ENCODE measurements around the gene CPN2. TPM values are rescaled to one million over a fixed set of nuclear protein-coding genes. Genes with fewer than 3 reads are reported as not detected.

CPN2 gene
- total and polyA plus RNA-seq, 2 of the 13 experiments (the other 11 are each of a cell fraction or from before 2014, with no cell fraction given), result 26.7 to 27.7 TPM

- Histone ChIP-seq H3K9ac (ENCODE audit: insufficient read depth, low read depth, low read length) (no peak overlapping the region), H3K4me1 (ENCODE audit: insufficient read depth, low read length) (peaks cover 9% of the 10 kb centered on the region; the same call in 1 of the 2 replicates), H3K4me2 (ENCODE audit: low read depth, low read length) (no peak overlapping the region), H3K27ac (ENCODE audit: extremely low read length, insufficient read depth, low read length) (no peak overlapping the region), H3K36me3 (replicated peaks in 1 of 2; ENCODE audit: control insufficient read depth in 1 of 2, insufficient read depth in 2 of 2, low read length in 2 of 2) (no peaks in the 10 kb centered on the region), H3K9me3 (ENCODE audit: low read length) (no peaks in the 10 kb centered on the region), H2AFZ (ENCODE audit: low read length) (no peak overlapping the region), H3K4me3 (replicated peaks in 1 of 3; ENCODE audit: insufficient read depth in 1 of 3, low read depth in 2 of 3, low read length in 3 of 3) (no peak overlapping the region), H3K79me2 (ENCODE audit: insufficient read depth, low read length) (no peaks in the 10 kb centered on the region), H3K27me3 (ENCODE audit: control insufficient read depth in 1 of 2, insufficient read depth in 2 of 2, low read length in 2 of 2) (peaks cover 14 to 80% of the 10 kb centered on the region in 2 experiments), H4K20me1 (ENCODE audit: insufficient read depth, low read length) (no peaks in the 10 kb centered on the region)
- no peak for TF ChIP-seq XBP1 (CRISPR knock-in tag; IDR thresholded peaks at IDR 0.05)
- in situ Hi-C loops (cut with HindIII; ENCODE audit: extremely low pct_ligation_motif_present, low pct_unique_long_range_greater_than_20kb), result no loop called here
- no peak for FAIRE-seq
- BruUV-seq (replicated peaks), result no TSS peak
- CTCF ChIA-PET (ENCODE audit: low intra/inter-chr PET ratio, low total read pairs), result no interaction called here
- POLR2A ChIA-PET, result no interaction called here
- no peak for ATAC-seq
- intact Hi-C loops (cut with micrococcal nuclease; ENCODE audit: unreplicated experiment), result no loop called here
- DNase-seq (ENCODE audit: low spot score), result no peak
- WGBS (ENCODE audit: low lambda C conversion rate), result 60% methylated on average over 6 of the region's 9 CpGs
These were observed 31.7 kb upstream of the CPN2 start for GRCh38 chr3:194382892-194383223.

- Histone ChIP-seq H3K36me3 (replicated peaks in 1 of 2; ENCODE audit: control insufficient read depth in 1 of 2, insufficient read depth in 2 of 2, low read length in 2 of 2) (no peaks in the 10 kb centered on the region), H3K9ac (ENCODE audit: insufficient read depth, low read depth, low read length) (no peak overlapping the region), H2AFZ (ENCODE audit: low read length) (no peak overlapping the region), H3K4me2 (ENCODE audit: low read depth, low read length) (no peak overlapping the region), H3K9me3 (ENCODE audit: low read length) (no peaks in the 10 kb centered on the region), H3K4me3 (replicated peaks in 1 of 3; ENCODE audit: insufficient read depth in 1 of 3, low read depth in 2 of 3, low read length in 3 of 3) (no peak overlapping the region), H3K79me2 (ENCODE audit: insufficient read depth, low read length) (no peaks in the 10 kb centered on the region), H3K4me1 (ENCODE audit: insufficient read depth, low read length) (peaks cover 9% of the 10 kb centered on the region; the same call in 1 of the 2 replicates), H3K27me3 (ENCODE audit: control insufficient read depth in 1 of 2, insufficient read depth in 2 of 2, low read length in 2 of 2) (peaks cover 14 to 77% of the 10 kb centered on the region in 2 experiments), H4K20me1 (ENCODE audit: insufficient read depth, low read length) (no peaks in the 10 kb centered on the region), H3K27ac (ENCODE audit: extremely low read length, insufficient read depth, low read length) (no peak overlapping the region)
- BruUV-seq (replicated peaks), result no TSS peak
- ATAC-seq (no peak), FAIRE-seq (no peak), DNase-seq (ENCODE audit: low spot score) (no peak)
- WGBS (ENCODE audit: low lambda C conversion rate), result 0% methylated on average over 1 of the region's 20 CpGs
- intact Hi-C loops (cut with micrococcal nuclease; ENCODE audit: unreplicated experiment), result no loop called here
- ChIA-PET POLR2A (no interaction called here), CTCF (ENCODE audit: low intra/inter-chr PET ratio, low total read pairs) (no interaction called here)
- in situ Hi-C loops (cut with HindIII; ENCODE audit: extremely low pct_ligation_motif_present, low pct_unique_long_range_greater_than_20kb), result no loop called here
- no peak for TF ChIP-seq KIAA2018 (CRISPR knock-in tag; IDR thresholded peaks at IDR 0.05; ENCODE audit: borderline replicate concordance)
- TF ChIP-seq ZSCAN20 (CRISPR knock-in tag; IDR thresholded peaks at IDR 0.05; ENCODE audit: borderline replicate concordance), result no peak
- no peak for TF ChIP-seq HNRNPUL1 (IDR thresholded peaks at IDR 0.05; ENCODE audit: low read depth, low read length)
- no peak for TF ChIP-seq ZNF513 (CRISPR knock-in tag; conservative IDR thresholded peaks at IDR 0.05)
- TF ChIP-seq FOXJ3 (CRISPR knock-in tag; IDR thresholded peaks at IDR 0.05; ENCODE audit: borderline replicate concordance), result no peak
- TF ChIP-seq TBX3 (IDR thresholded peaks at IDR 0.05; ENCODE audit: borderline replicate concordance), result no peak
- no peak for TF ChIP-seq SAFB2 (CRISPR knock-in tag; IDR thresholded peaks at IDR 0.05; ENCODE audit: borderline replicate concordance, low read depth)
These were observed 31.2 kb upstream of the CPN2 start for GRCh38 chr3:194382196-194382891.
